Liver (tissue), 9 donors: ENCODE data around the gene CACNG8. TPM values are rescaled to one million over a fixed set of nuclear protein-coding genes. Genes with fewer than 3 reads are reported as not detected.

ENCODE experiments used
- DNase-seq: peaks from one replicate; pipeline ENCODE4 v3.0.0-alpha.2; 2017; ENCODE audit warnings: low spot score
- H3K27ac ChIP-seq, 2 donors: one replicate each; pipeline ENCODE4 v1.7.0; 2013; ENCODE audit warnings: inconsistent platforms in 2 of 2, low read length in 2 of 2, control low read depth in 1 of 2, low read depth in 1 of 2, mild to moderate bottlenecking in 1 of 2
- H3K27me3 ChIP-seq, 4 donors: one replicate each; pipeline versions ENCODE4 v1.6.1 to v1.7.0; 2013; ENCODE audit warnings: low read length in 3 of 4, inconsistent platforms in 1 of 4, mild to moderate bottlenecking in 1 of 4, moderate library complexity in 1 of 4; ENCODE audit not compliant: control insufficient read depth in 4 of 4, insufficient read depth in 4 of 4
- H3K36me3 ChIP-seq, 4 donors: one replicate each; pipeline versions ENCODE4 v1.6.1 to v1.7.0; 2013; ENCODE audit warnings: low read length in 3 of 4, mild to moderate bottlenecking in 3 of 4, low read depth in 1 of 4, moderate library complexity in 1 of 4; ENCODE audit not compliant: control insufficient read depth in 4 of 4, insufficient read depth in 3 of 4
- H3K4me1 ChIP-seq, 4 donors: one replicate each; pipeline versions ENCODE4 v1.6.1 to v1.7.0; 2013; ENCODE audit warnings: low read length in 3 of 4, mild to moderate bottlenecking in 3 of 4, moderate library complexity in 1 of 4; ENCODE audit not compliant: control insufficient read depth in 4 of 4, insufficient read depth in 4 of 4
- H3K4me3 ChIP-seq, 3 donors: one replicate each; pipeline versions ENCODE4 v1.6.1 to v1.7.0; 2013; ENCODE audit warnings: low read length in 3 of 3, control low read depth in 1 of 3, low read depth in 1 of 3, mild to moderate bottlenecking in 1 of 3
- H3K9ac ChIP-seq, 2 donors: one replicate each; pipeline ENCODE4 v1.7.0; 2013; ENCODE audit warnings: low read length in 2 of 2, mild to moderate bottlenecking in 2 of 2, moderate library complexity in 2 of 2, control low read depth in 1 of 2, low read depth in 1 of 2
- H3K9me3 ChIP-seq, 4 donors: one replicate each; pipeline versions ENCODE4 v1.6.1 to v1.7.0; 2013; ENCODE audit warnings: low read length in 3 of 4; ENCODE audit not compliant: control insufficient read depth in 4 of 4
- EGR1 ChIP-seq, 2 donors: IDR thresholded peaks; 2 replicates each; pipeline ENCODE4 v1.6.1; 2016 to 2018; ENCODE audit warnings: antibody characterized with exemption in 2 of 2, low read depth in 2 of 2
- FOXA1 ChIP-seq: IDR thresholded peaks from 2 replicates; pipeline ENCODE4 v1.6.1; 2016; ENCODE audit warnings: antibody characterized with exemption
- FOXA2 ChIP-seq: IDR thresholded peaks from 2 replicates; pipeline ENCODE4 v1.6.1; 2016; ENCODE audit warnings: antibody characterized with exemption
- GABPA ChIP-seq, 2 donors: IDR thresholded peaks in 1 of 2; conservative IDR thresholded peaks in 1 of 2; 2 replicates each; pipeline ENCODE4 v1.6.1; 2016; ENCODE audit warnings: antibody characterized with exemption in 2 of 2, mild to moderate bottlenecking in 1 of 2, moderate library complexity in 1 of 2
- HNF4A ChIP-seq, 2 donors: conservative IDR thresholded peaks; 2 replicates each; pipeline ENCODE4 v1.6.1; 2016; ENCODE audit warnings: antibody characterized with exemption in 2 of 2, mild to moderate bottlenecking in 2 of 2
- HNF4G ChIP-seq: IDR thresholded peaks from 2 replicates; pipeline ENCODE4 v1.6.1; 2016; ENCODE audit warnings: antibody characterized with exemption
- JUND ChIP-seq, 2 donors: IDR thresholded peaks; 2 replicates each; pipeline ENCODE4 v1.6.1; 2016; ENCODE audit warnings: antibody characterized with exemption in 2 of 2
- MAX ChIP-seq: IDR thresholded peaks from 2 replicates; pipeline ENCODE4 v1.6.1; 2016; ENCODE audit warnings: antibody characterized with exemption
- NR2F2 ChIP-seq: IDR thresholded peaks from 2 replicates; pipeline ENCODE4 v1.6.1; 2016; ENCODE audit warnings: antibody characterized with exemption
- RAD21 ChIP-seq, 2 donors: IDR thresholded peaks; 2 replicates each; pipeline ENCODE4 v1.6.1; 2016; ENCODE audit warnings: antibody characterized with exemption in 2 of 2, mild to moderate bottlenecking in 2 of 2
- REST ChIP-seq: IDR thresholded peaks from 2 replicates; pipeline ENCODE4 v1.6.1; 2016; ENCODE audit warnings: antibody characterized with exemption, mild to moderate bottlenecking
- RXRA ChIP-seq, 2 donors: IDR thresholded peaks; 2 replicates each; pipeline ENCODE4 v1.6.1; 2017 to 2018; ENCODE audit warnings: antibody characterized with exemption in 2 of 2, mild to moderate bottlenecking in 1 of 2
- SP1 ChIP-seq: IDR thresholded peaks from 2 replicates; pipeline ENCODE4 v1.6.1; 2018; ENCODE audit warnings: antibody characterized with exemption, mild to moderate bottlenecking
- TAF1 ChIP-seq: conservative IDR thresholded peaks from 2 replicates; pipeline ENCODE4 v1.6.1; 2016; ENCODE audit warnings: antibody characterized with exemption, mild to moderate bottlenecking
- YY1 ChIP-seq: IDR thresholded peaks from 2 replicates; pipeline ENCODE4 v1.6.1; 2016; ENCODE audit warnings: antibody characterized with exemption, mild to moderate bottlenecking
- WGBS: extraction: QIAGEN DNeasy Blood & Tissue Kit; methylation state at CpG from one replicate; pipeline ENCODE4 v1.1.7; 2013; 5-methylcytosine and 5-hydroxymethylcytosine counted together
- polyA plus RNA-seq, 2 donors: library from polyadenylated mRNA; stranded (reverse) in 1 of 2; unstranded in 1 of 2; fragments of 200-250 nt in 1 of 2; fragments of >200 nt in 1 of 2; fragmentation: Nextera tagmentation in 1 of 2; extraction: Ambion mirVana in 1 of 2; gene quantifications; one replicate each; pipeline versions ENCODE4 v1.2.1 to v1.2.3, GENCODE V29; 2013 to 2015
- total RNA-seq, 2 donors: library from RNA; depleted of rRNA; stranded (reverse); fragments of >200 nt; gene quantifications; one replicate each; pipeline ENCODE4 v1.2.3, GENCODE V29; 2014
- TF ChIP-seq, protein P1 (sequence below): IDR thresholded peaks from 2 replicates; pipeline ENCODE4 v1.6.1; 2016; ENCODE audit warnings: antibody characterized with exemption
- TF ChIP-seq, protein P2 (sequence below): fragments of 150-350 bp; IDR thresholded peaks from 2 replicates; pipeline ENCODE4 v1.5.1; 2017; ENCODE audit warnings: improper control_type of control experiment, low read depth, low read length; ENCODE audit not compliant: missing input control
- donor health status: healthy.
- donor health status: healthy.
- donor health status: healthy.
- donor health status: healthy.
- donor health status: healthy.

CACNG8 gene
- total and polyA plus RNA-seq, 4 donors, result under 0.01 TPM; not detected in 3

DNA sequence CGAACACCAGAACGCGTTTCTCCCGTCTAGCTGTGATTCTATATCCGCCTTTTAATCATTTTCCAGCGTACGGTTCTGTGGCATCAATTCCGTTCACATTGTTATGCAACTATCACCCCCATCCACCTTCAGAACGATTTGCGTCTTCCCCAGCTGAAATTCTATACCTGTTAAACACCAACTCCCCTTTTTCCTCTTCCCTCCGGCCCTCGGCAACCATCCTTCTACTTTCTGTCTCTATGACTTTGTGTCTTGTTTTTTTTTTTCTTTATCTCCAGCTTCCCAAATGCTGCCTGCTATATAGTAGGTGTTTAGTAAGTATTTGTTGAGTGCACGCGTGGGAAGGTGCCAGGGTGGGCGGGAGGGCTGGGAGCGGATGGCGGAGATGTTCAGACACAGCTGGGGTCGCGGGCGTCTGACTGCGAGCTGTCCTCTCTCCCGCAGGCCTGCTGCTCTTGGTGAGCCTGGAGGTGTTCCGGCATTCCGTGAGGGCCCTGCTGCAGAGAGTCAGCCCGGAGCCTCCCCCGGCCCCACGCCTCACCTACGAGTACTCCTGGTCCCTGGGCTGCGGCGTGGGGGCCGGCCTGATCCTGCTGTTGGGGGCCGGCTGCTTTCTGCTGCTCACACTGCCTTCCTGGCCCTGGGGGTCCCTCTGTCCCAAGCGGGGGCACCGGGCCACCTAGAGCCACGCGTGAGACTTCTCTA, 48.9 kb downstream of the CACNG8 start:
- Histone ChIP-seq H3K36me3 (no peaks in the 10 kb centered on the region), H3K4me1 (peaks cover 0 to 2% (median 0%) of the 10 kb centered on the region in 4 donors), H3K9ac (no peak overlapping the region), H3K4me3 (no peak overlapping the region), H3K9me3 (no peaks in the 10 kb centered on the region), H3K27ac (no peak overlapping the region), H3K27me3 (peaks cover 0 to 2% (median 1%) of the 10 kb centered on the region in 4 donors)
- WGBS, result 30% methylated on average over 36 of the region's 36 CpGs
- DNase-seq, result no peak
- TF ChIP-seq, protein P1, sequence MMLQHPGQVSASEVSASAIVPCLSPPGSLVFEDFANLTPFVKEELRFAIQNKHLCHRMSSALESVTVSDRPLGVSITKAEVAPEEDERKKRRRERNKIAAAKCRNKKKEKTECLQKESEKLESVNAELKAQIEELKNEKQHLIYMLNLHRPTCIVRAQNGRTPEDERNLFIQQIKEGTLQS, result no peak
- no peak for TF ChIP-seq NR2F2
- no peak for TF ChIP-seq SP1
- no peak for TF ChIP-seq HNF4A (conservative IDR thresholded peaks at IDR 0.05)
- no peak for TF ChIP-seq RAD21 (IDR thresholded peaks at IDR 0.05)
- no peak for TF ChIP-seq YY1
- TF ChIP-seq REST, result no peak
- no peak for TF ChIP-seq JUND (IDR thresholded peaks at IDR 0.05)
- TF ChIP-seq, protein P2, sequence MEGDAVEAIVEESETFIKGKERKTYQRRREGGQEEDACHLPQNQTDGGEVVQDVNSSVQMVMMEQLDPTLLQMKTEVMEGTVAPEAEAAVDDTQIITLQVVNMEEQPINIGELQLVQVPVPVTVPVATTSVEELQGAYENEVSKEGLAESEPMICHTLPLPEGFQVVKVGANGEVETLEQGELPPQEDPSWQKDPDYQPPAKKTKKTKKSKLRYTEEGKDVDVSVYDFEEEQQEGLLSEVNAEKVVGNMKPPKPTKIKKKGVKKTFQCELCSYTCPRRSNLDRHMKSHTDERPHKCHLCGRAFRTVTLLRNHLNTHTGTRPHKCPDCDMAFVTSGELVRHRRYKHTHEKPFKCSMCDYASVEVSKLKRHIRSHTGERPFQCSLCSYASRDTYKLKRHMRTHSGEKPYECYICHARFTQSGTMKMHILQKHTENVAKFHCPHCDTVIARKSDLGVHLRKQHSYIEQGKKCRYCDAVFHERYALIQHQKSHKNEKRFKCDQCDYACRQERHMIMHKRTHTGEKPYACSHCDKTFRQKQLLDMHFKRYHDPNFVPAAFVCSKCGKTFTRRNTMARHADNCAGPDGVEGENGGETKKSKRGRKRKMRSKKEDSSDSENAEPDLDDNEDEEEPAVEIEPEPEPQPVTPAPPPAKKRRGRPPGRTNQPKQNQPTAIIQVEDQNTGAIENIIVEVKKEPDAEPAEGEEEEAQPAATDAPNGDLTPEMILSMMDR, result no peak
- TF ChIP-seq HNF4G, result no peak
- no peak for TF ChIP-seq FOXA1
- TF ChIP-seq TAF1, result no peak
- no peak for TF ChIP-seq FOXA2
- TF ChIP-seq GABPA (IDR thresholded peaks at IDR 0.05 in 1 of 2, conservative IDR thresholded peaks at IDR 0.05 in 1 of 2), result no peak
- no peak for TF ChIP-seq RXRA (IDR thresholded peaks at IDR 0.05)

GRCh38 chr19:54013866-54014265, 51.1 kb downstream of the CACNG8 start:
- DNase-seq, result no peak
- Histone ChIP-seq H3K9ac (no peak overlapping the region), H3K9me3 (no peaks in the 10 kb centered on the region), H3K4me3 (no peak overlapping the region), H3K27me3 (peaks cover 0 to 2% (median 1%) of the 10 kb centered on the region in 4 donors), H3K27ac (no peak overlapping the region), H3K36me3 (no peaks in the 10 kb centered on the region), H3K4me1 (peaks cover 0 to 2% (median 0%) of the 10 kb centered on the region in 4 donors)
- WGBS, result 74% methylated on average over 8 of the region's 8 CpGs
- TF ChIP-seq, protein P2, result no peak
- TF ChIP-seq FOXA2 (no peak), RXRA (IDR thresholded peaks at IDR 0.05) (no peak), MAX (no peak), SP1 (no peak), EGR1 (IDR thresholded peaks at IDR 0.05; ENCODE audit: low read depth in 2 of 2) (no peak)
- TF ChIP-seq, protein P1, result no peak
